ENCODE data around the gene SEMA4F. TPM values are rescaled to one million over a fixed set of nuclear protein-coding genes. Genes with fewer than 3 reads are reported as not detected.
"Not testable (repeated sequence)": the region's sequence is repeated elsewhere in the genome, so short reads cannot be mapped to it uniquely, and the experiment has no call there.

The SEMA4F gene, protein sequence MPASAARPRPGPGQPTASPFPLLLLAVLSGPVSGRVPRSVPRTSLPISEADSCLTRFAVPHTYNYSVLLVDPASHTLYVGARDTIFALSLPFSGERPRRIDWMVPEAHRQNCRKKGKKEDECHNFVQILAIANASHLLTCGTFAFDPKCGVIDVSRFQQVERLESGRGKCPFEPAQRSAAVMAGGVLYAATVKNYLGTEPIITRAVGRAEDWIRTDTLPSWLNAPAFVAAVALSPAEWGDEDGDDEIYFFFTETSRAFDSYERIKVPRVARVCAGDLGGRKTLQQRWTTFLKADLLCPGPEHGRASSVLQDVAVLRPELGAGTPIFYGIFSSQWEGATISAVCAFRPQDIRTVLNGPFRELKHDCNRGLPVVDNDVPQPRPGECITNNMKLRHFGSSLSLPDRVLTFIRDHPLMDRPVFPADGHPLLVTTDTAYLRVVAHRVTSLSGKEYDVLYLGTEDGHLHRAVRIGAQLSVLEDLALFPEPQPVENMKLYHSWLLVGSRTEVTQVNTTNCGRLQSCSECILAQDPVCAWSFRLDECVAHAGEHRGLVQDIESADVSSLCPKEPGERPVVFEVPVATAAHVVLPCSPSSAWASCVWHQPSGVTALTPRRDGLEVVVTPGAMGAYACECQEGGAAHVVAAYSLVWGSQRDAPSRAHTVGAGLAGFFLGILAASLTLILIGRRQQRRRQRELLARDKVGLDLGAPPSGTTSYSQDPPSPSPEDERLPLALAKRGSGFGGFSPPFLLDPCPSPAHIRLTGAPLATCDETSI
- total RNA-seq = 9.1 TPM

DNA sequence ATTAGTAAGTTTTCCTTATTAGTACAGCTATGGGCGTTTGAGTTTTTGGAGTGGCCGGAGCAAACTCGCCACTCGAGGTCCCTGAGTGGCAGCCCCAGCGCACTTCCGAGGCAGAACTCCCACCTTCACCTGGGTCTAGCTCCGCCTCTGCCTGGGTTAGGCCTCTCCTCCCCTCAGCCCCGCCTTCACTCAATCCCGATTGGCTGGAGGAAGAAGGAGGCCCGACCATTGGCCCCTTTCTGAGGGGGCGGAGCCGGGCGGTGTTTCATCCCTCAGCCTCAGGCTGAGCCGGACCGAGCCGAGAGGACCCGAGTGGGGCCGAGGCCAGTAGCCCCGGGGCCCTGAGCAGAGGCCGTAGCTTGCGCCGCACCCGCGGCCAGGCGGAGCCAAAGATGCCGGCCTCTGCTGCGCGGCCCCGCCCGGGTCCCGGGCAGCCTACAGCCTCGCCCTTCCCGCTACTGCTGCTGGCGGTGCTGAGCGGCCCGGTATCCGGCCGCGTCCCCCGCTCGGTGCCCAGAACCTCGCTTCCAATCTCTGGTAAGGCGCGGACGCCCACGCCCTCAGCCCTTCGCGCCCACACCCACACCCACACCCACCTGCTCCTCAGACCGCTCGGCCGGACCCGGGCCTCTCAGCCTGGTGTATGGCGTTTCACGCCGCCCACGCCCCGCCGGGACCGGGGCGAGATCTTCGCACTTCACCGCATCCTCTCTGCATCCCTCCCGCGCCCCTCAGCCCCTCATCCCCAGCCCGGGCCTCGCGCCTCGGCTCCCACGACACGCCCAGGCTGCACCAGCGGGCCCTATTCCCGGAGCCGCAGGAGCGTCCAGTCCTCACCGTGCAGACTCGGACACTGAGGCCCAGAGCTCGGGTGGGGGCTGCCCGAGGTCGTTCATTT is at the start of gene SEMA4F:
Gene SEMA4F (plus strand): TSS at position 263 of the 898 bp plus-strand sequence. CDS start 130 bp downstream, at position 393.
- DNase-seq (ENCODE audit: low spot score) = peak; percentile 98

DNA sequence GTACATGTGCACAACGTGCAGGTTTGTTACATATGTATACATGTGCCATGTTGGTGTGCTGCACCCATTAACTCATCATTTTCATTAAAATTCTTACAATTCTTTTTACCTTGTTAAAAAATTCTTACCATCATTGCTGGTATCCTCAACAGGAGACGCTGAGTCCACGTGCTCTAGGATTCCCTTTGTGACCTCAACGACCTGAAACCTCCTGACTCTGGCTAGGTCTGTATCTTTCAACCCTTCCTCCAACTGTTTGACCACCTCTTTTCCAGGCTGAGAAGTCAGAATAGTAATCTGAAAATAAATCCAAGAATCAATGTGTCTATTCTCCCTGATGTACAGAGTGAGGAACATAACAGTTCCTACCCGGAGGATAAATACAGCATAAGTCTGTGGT is 47.1 kb upstream of the SEMA4F start:
- DNase-seq (ENCODE audit: low spot score) = no peak

- no peak for DNase-seq (ENCODE audit: low spot score)
Measured at GRCh38 chr2:74617122-74617521, 36.9 kb upstream of the SEMA4F start.

GRCh38 chr2:74618410-74619083 is 35.5 kb upstream of the SEMA4F start:
- no peak for DNase-seq (ENCODE audit: low spot score)

DNA sequence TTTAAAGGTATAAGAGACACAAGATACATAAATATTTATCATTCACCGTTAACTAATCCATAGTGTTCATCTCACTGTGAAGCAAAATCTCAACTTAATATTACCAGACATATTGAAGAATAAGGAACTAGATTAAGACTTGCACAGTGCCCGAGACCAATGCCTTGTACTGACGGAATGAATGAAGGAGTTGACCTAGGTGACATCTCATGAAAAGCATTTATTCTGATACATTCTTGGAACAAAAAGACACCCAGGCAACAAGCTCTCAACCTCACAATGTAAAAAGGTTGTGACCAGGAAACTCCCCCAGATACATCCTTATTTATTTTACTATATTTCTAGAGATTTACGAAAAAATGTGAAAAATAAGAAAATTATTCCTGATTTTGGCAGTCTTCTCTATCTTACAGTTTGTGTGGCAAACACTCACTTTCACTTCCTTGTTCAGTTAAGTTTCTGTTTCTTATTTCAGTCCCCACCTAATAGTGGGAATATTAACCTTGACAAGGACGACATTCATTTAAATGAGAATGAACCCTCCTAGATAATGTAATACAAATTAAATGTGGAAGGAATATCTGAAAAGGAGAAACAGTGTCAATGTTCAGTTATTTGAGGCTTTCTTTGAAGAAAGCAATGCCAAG is 34.3 kb upstream of the SEMA4F start:
- DNase-seq (ENCODE audit: low spot score) = no peak

- DNase-seq (ENCODE audit: low spot score) = no peak
Measured at GRCh38 chr2:74620671-74621070, 33.4 kb upstream of the SEMA4F start.

GRCh38 chr2:74625658-74626425 is 28.2 kb upstream of the SEMA4F start:
- DNase-seq (ENCODE audit: low spot score) = no peak

GRCh38 chr2:74628538-74629105 is 25.4 kb upstream of the SEMA4F start:
- DNase-seq (ENCODE audit: low spot score) = no peak

- DNase-seq (ENCODE audit: low spot score) = not testable (repeated sequence)
Measured at GRCh38 chr2:74630454-74630853, 23.6 kb upstream of the SEMA4F start.

DNA sequence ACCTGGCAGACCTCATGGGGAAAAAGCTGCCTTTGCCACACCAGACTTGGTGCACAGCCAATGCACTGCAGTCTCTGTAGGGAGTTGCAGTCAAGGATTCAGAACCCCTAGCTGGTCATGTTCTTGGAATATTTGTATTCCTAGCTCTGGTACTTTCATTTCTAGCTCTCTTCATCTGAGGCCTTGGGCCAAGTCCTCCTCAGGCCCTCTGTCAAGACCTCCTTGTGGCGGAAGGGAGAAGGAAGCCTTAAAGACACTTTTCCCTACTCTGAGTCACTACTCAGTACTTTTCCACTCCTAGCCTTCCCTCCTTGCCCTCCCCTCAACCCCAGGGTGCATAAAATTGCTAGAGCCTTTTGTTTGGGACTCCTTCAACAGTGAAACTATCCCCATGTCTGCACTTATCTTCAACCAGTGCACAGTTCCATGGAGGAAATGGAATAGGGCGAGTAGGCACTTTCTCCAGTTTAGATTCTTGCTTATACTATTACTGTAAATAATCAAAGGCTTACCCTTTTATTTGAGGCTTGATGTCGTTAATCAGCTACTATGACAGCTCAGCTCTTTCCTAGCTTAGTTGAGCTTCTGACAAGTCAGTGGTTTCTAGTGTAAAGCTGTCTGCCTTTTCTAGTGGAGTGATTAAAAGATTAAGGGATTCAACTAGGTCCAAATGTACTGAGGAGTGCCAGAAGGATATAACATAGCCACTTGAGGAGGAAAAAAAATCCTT is 21.7 kb upstream of the SEMA4F start:
- no peak for DNase-seq (ENCODE audit: low spot score)

DNA sequence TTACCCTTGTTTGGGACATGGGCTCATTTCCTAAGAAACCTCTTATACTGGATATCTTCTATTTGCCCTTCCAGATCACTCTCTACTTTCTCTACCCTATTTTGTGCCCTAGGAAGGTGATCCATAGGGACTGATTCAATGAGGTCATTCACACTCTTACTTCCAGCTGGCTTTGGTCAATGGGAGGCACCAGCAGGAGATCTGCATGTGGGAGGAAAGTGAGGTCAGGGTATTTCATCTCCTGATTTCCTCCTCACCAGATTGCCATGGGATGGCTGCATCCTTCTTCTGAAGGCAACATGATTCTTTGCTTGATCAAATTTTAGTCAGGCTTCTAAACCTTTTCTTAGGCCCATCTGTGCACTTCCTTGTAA is 21.1 kb upstream of the SEMA4F start:
- no peak for DNase-seq (ENCODE audit: low spot score)

- no peak for DNase-seq (ENCODE audit: low spot score)
Measured at GRCh38 chr2:74639550-74639949, 14.5 kb upstream of the SEMA4F start.

- no peak for DNase-seq (ENCODE audit: low spot score)
Measured at GRCh38 chr2:74645344-74645743, 8.7 kb upstream of the SEMA4F start.

DNA sequence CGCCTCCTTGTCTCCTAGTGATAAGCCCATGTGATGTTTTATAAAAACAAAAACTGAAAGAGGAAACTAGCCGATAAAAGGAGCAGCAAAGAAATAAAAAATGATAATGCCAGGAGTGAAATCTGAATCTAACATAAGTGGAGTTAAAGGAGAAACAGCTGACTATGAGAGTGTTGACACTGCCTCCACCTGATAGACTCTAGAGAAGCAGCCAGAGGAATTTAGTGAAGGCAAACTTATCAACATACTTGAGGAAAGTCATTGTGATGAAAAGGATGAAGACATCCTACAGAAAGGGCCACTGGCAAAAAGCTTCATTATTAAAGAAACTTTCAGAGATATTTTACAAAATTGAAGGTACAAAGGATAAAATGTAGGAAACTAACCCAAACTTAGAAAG is 7.8 kb upstream of the SEMA4F start:
- DNase-seq (ENCODE audit: low spot score) = no peak

DNA sequence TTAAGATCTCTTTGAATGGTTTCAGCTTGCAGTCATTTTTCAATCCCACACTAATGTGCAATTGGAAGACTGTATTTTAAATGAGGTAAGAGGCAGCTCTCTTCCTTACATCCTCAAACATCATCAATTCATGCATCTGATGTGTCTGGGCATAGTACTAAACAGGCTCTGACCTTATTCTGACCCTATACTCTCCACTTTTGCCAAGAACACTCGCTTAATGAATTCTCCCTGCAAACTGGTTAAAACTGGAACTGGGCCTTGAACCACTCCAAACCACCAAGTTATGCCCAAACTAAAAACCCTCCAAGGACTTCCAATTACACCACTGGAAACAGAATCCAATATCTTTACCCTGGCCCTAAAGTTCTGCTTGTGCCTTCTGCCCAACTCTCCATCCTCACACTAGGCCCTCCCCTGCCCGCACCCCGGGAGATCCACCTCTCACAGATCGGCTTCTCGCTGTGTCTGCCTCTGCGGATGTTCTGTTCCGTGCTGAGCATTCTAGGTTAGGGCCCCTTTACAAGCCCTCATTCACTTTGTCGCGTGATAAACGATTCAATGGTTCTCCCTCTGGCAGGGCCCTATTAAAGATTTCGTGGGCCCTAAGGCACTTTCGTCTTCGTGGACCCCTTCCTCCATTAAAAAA is 7.1 kb upstream of the SEMA4F start:
- no peak for DNase-seq (ENCODE audit: low spot score)

GRCh38 chr2:74648009-74648443 is 6.0 kb upstream of the SEMA4F start, which contains the start of gene M1AP:
Gene M1AP (minus strand): TSS chr2:74648330. CDS start chr2:74640275, 8,055 bp downstream.
- no peak for DNase-seq (ENCODE audit: low spot score)

DNA sequence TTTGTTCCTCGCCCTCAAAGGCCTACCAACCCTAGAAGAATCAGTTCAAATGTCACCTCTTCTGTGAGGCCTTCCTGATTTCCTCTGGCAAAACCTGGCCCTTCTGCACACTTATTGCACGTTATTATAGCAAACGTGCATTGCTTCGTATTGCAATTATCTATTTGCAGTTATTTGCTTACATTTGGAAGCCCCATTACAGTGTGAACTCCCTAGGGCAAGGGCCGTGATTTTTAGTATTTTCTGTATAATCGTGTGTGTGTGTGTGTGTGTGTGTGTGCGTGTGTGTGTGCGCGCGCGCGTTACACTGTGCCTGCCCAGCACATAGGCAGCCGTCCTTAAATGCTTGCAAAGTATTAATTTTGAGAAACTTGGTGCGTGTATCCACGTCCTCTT is 460 bp upstream of the SEMA4F start:
- no peak for DNase-seq (ENCODE audit: low spot score)

DNA sequence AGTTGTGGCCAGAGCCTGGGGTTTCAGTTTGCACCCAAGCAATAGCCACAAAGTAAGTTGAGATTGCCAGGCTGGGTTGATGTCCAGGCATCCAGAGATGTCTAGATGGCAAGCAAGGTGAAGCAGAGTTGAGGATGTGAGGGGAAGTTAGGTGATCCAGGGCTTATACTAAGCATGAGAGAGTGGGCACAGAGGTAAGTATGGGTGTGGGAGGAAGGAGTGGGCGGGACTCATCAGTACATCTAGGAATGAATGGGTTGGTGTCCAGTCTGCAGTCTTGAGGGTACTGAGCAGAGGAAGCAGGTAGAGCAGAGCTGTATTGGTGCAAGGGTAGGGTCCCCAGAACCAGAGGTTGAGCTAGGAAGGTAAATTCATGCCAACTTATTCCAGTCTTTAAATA is 1.5 kb downstream of the SEMA4F start:
- DNase-seq (ENCODE audit: low spot score) = no peak

Data from ureter (tissue), 1 donor.